IMR-90 (cell line): ENCODE data around the gene STRADA. TPM values are rescaled to one million over a fixed set of nuclear protein-coding genes. Genes with fewer than 3 reads are reported as not detected.

Source experiments
- ATAC-seq: fragments of 200-7000 bp; cut with Tn5 transposase; 2 replicates; pipeline ENCODE4 v1.9.1; 2020; ENCODE audit warnings: low read depth, mild to moderate bottlenecking, moderate library complexity
- BruUV-seq: library from RNA; stranded (reverse); fragments of 400-500 nt; replicated peaks from 2 replicates; lab custom pipeline; 2021; lab: Mats Ljungman, UMichigan
- CTCF ChIA-PET: fragments of 300-600 bp; formaldehyde crosslinking; extraction: SDS; loops from one replicate; lab custom pipeline; 2021; ENCODE audit warnings: antibody characterized with exemption; lab: Yijun Ruan, JAX
- POLR2A ChIA-PET: fragments of 300-600 bp; sonication (Branson Sonifier 250); formaldehyde crosslinking; loops from one replicate; lab custom pipeline; 2022; ENCODE audit warnings: antibody characterized with exemption; ENCODE audit not compliant: unreplicated experiment; lab: Charles Lee
- DNase-seq: peaks from one replicate; pipeline ENCODE4 v3.0.0; 2013
- H2AFZ ChIP-seq: replicated peaks from 2 replicates; pipeline ENCODE3; 2013; ENCODE audit warnings: low read length, mild to moderate bottlenecking; ENCODE audit not compliant: poor library complexity
- H2AK5ac ChIP-seq: 2 replicates; pipeline ENCODE4 v1.6.1; 2013; ENCODE audit warnings: low read depth, low read length, inconsistent platforms
- H2AK9ac ChIP-seq: replicated peaks from 2 replicates; pipeline ENCODE3; 2013; ENCODE audit warnings: mild to moderate bottlenecking, low read depth, low read length, moderate library complexity; ENCODE audit not compliant: poor library complexity
- H2BK120ac ChIP-seq: 2 replicates; pipeline ENCODE4 v1.6.1; 2013; ENCODE audit warnings: low read depth, low read length, inconsistent platforms
- H2BK15ac ChIP-seq: 3 replicates; pipeline ENCODE4 v1.6.1; 2013; ENCODE audit warnings: low read depth, low read length, inconsistent platforms
- H2BK20ac ChIP-seq: 2 replicates; pipeline ENCODE4 v1.6.1; 2013; ENCODE audit warnings: low read depth, mild to moderate bottlenecking, inconsistent platforms, low read length, moderate library complexity
- H2BK5ac ChIP-seq: 2 replicates; pipeline ENCODE4 v1.6.1; 2013; ENCODE audit warnings: mild to moderate bottlenecking, low read depth, low read length, inconsistent platforms; ENCODE audit not compliant: poor library complexity, severe bottlenecking
- H3K14ac ChIP-seq: replicated peaks from 2 replicates; pipeline ENCODE4 v1.6.1; 2013; ENCODE audit warnings: low read depth, low read length, inconsistent platforms
- H3K18ac ChIP-seq: 2 replicates; pipeline ENCODE4 v1.6.1; 2013; ENCODE audit warnings: low read depth, low read length, control low read depth
- H3K23ac ChIP-seq: 2 replicates; pipeline ENCODE4 v1.6.1; 2013; ENCODE audit warnings: low read depth, low read length, inconsistent platforms
- H3K27ac ChIP-seq: 2 replicates; pipeline ENCODE4 v1.5.1; 2013; ENCODE audit warnings: mild to moderate bottlenecking, control low read depth, low read length; ENCODE audit not compliant: insufficient read depth
- H3K27me3 ChIP-seq: 2 replicates; pipeline ENCODE4 v1.6.1; 2013; ENCODE audit warnings: low read length; ENCODE audit not compliant: control insufficient read depth, insufficient read depth
- H3K36me3 ChIP-seq: 2 replicates; pipeline ENCODE4 v1.6.1; 2013; ENCODE audit warnings: low read length, mixed read lengths; ENCODE audit not compliant: control insufficient read depth, insufficient read depth
- H3K4ac ChIP-seq: 2 replicates; pipeline ENCODE4 v1.6.1; 2013; ENCODE audit warnings: low read depth, low read length, inconsistent platforms
- H3K4me1 ChIP-seq: 2 replicates; pipeline ENCODE4 v1.6.1; 2013; ENCODE audit warnings: low read length, mixed read lengths; ENCODE audit not compliant: control insufficient read depth, insufficient read depth
- H3K4me2 ChIP-seq: 2 replicates; pipeline ENCODE4 v1.6.1; 2013; ENCODE audit warnings: low read depth, mild to moderate bottlenecking, control low read depth, low read length, moderate library complexity
- H3K4me3 ChIP-seq: 2 replicates; pipeline ENCODE4 v1.5.1; 2013; ENCODE audit warnings: low read depth, mild to moderate bottlenecking, control low read depth, low read length, moderate library complexity; ENCODE audit not compliant: insufficient read depth
- H3K56ac ChIP-seq: 2 replicates; pipeline ENCODE4 v1.6.1; 2013; ENCODE audit warnings: low read length, inconsistent platforms; ENCODE audit not compliant: insufficient read depth; ENCODE audit errors: extremely low read depth
- H3K79me1 ChIP-seq, 2 experiments: 2 replicates each; pipeline ENCODE4 v1.6.1; 2013; ENCODE audit warnings: low read length in 2 of 2, inconsistent platforms in 1 of 2, low read depth in 1 of 2
- H3K9ac ChIP-seq: 2 replicates; pipeline ENCODE4 v1.6.1; 2013; ENCODE audit warnings: low read depth, low read length, control low read depth
- H3K9me1 ChIP-seq: 2 replicates; pipeline ENCODE4 v1.6.1; 2013; ENCODE audit warnings: low read length, inconsistent platforms; ENCODE audit not compliant: insufficient read depth
- H3K9me3 ChIP-seq: 2 replicates; pipeline ENCODE4 v1.6.1; 2013; ENCODE audit warnings: low read length; ENCODE audit not compliant: control insufficient read depth, insufficient read depth
- H4K20me1 ChIP-seq: 2 replicates; pipeline ENCODE4 v1.6.1; 2013; ENCODE audit warnings: low read length, inconsistent platforms; ENCODE audit not compliant: insufficient read depth
- H4K5ac ChIP-seq: 2 replicates; pipeline ENCODE4 v1.6.1; 2013; ENCODE audit warnings: mild to moderate bottlenecking, low read depth, low read length, control low read depth
- H4K8ac ChIP-seq, 2 experiments: 2 replicates each; pipeline ENCODE4 v1.6.1; 2013; ENCODE audit warnings: low read depth in 2 of 2, low read length in 2 of 2, control low read depth in 1 of 2, inconsistent platforms in 1 of 2
- H4K91ac ChIP-seq: 2 replicates; pipeline ENCODE4 v1.6.1; 2013; ENCODE audit warnings: low read depth, low read length, inconsistent platforms; ENCODE audit not compliant: insufficient read depth
- BHLHE40 ChIP-seq: fragments of 150-350 bp; IDR thresholded peaks from 2 replicates; pipeline ENCODE4 v1.6.1; 2016; ENCODE audit warnings: mild to moderate bottlenecking, low read depth, low read length
- CEBPB ChIP-seq: IDR thresholded peaks from 2 replicates; pipeline ENCODE4 v1.6.1; 2012; ENCODE audit warnings: low read depth, low read length, improper control_type of control experiment
- CHD1 ChIP-seq: IDR thresholded peaks from 2 replicates; pipeline ENCODE4 v1.6.1; 2012; ENCODE audit warnings: low read depth, low read length, improper control_type of control experiment
- FOS ChIP-seq: fragments of 150-350 bp; IDR thresholded peaks from 2 replicates; pipeline ENCODE4 v1.6.1; 2016; ENCODE audit warnings: low read depth, low read length
- MAFK ChIP-seq: IDR thresholded peaks from 2 replicates; pipeline ENCODE4 v1.6.1; 2012; ENCODE audit warnings: low read depth, low read length, improper control_type of control experiment
- MAZ ChIP-seq: IDR thresholded peaks from 2 replicates; pipeline ENCODE4 v1.6.1; 2012; ENCODE audit warnings: low read depth, mild to moderate bottlenecking, low read length, improper control_type of control experiment, moderate library complexity, borderline replicate concordance
- MXI1 ChIP-seq: IDR thresholded peaks from 2 replicates; pipeline ENCODE4 v1.6.1; 2012; ENCODE audit warnings: low read depth, mild to moderate bottlenecking, low read length, moderate library complexity, borderline replicate concordance
- NFE2L2 ChIP-seq: fragments of 150-350 bp; IDR thresholded peaks from 2 replicates; pipeline ENCODE4 v1.6.1; 2016; ENCODE audit warnings: low read depth, mild to moderate bottlenecking, low read length
- POLR2A ChIP-seq: IDR thresholded peaks from 2 replicates; pipeline ENCODE4 v1.6.1; 2012; ENCODE audit warnings: mild to moderate bottlenecking, low read depth, low read length
- RAD21 ChIP-seq: IDR thresholded peaks from 2 replicates; pipeline ENCODE4 v1.6.1; 2012; ENCODE audit warnings: low read length, improper control_type of control experiment
- RCOR1 ChIP-seq: IDR thresholded peaks from 2 replicates; pipeline ENCODE4 v1.6.1; 2012; ENCODE audit warnings: mild to moderate bottlenecking, low read length, improper control_type of control experiment; ENCODE audit not compliant: insufficient replicate concordance
- RFX5 ChIP-seq: IDR thresholded peaks from 2 replicates; pipeline ENCODE4 v1.8.0; 2012; ENCODE audit warnings: low read depth, mild to moderate bottlenecking, low read length, moderate library complexity
- SMC3 ChIP-seq: fragments of 150-350 bp; IDR thresholded peaks from 2 replicates; pipeline ENCODE4 v1.6.1; 2016; ENCODE audit warnings: low read depth, mild to moderate bottlenecking, antibody characterized with exemption, low read length, moderate library complexity
- WGBS, 2 experiments: methylation state at CpG; one replicate each; pipeline versions ENCODE4 v1.1.5 to v1.1.7; 2013; ENCODE audit warnings: missing lambda C conversion rate in 2 of 2; ENCODE audit not compliant: insufficient read length in 1 of 2; ENCODE audit errors: extremely low coverage in 2 of 2; 5-methylcytosine and 5-hydroxymethylcytosine counted together
- dilution Hi-C: fragments of 300-500 bp; cut with HindIII; formaldehyde crosslinking; loops from one replicate; pipeline ENCODE4 v1.14.3; 2018; ENCODE audit warnings: low sequenced_read_pairs; ENCODE audit not compliant: unreplicated experiment
- in situ Hi-C: fragments of 300-500 bp; cut with MboI; formaldehyde crosslinking; loops from 3 replicates; pipeline ENCODE4 v1.14.3; 2019; ENCODE audit warnings: low sequenced_read_pairs, inconsistent platforms, mixed read lengths
- intact Hi-C: fragments of 100-400 bp; cut with micrococcal nuclease; formaldehyde crosslinking; loops from 2 replicates; pipeline ENCODE4 v1.10.0; 2022
- polyA plus RNA-seq, 3 experiments: library from polyadenylated mRNA; depleted of rRNA; stranded (reverse); fragments of >200 nt; gene quantifications; 2 replicates each; pipeline ENCODE4 v1.2.3, GENCODE V29; 2012; ENCODE audit warnings: low replicate concordance in 1 of 3
- total RNA-seq: library from RNA; depleted of rRNA; stranded (reverse); fragments of >200 nt; gene quantifications from 2 replicates; pipeline ENCODE4 v1.2.3, GENCODE V29; 2012
- TF ChIP-seq, protein P1 (sequence below): conservative IDR thresholded peaks from 2 replicates; pipeline ENCODE4 v1.5.1; 2012; ENCODE audit warnings: mild to moderate bottlenecking, low read depth, low read length, improper control_type of control experiment
- TF ChIP-seq, protein P2 (sequence below): fragments of 150-350 bp; IDR thresholded peaks from 2 replicates; pipeline ENCODE4 v1.6.1; 2016; ENCODE audit warnings: low read depth, mild to moderate bottlenecking, low read length, moderate library complexity, borderline replicate concordance

Gene STRADA
- total and polyA plus RNA-seq, 2 of the 4 experiments (the other 2 are of a cell fraction), result 19.9 to 30.9 TPM

DNA sequence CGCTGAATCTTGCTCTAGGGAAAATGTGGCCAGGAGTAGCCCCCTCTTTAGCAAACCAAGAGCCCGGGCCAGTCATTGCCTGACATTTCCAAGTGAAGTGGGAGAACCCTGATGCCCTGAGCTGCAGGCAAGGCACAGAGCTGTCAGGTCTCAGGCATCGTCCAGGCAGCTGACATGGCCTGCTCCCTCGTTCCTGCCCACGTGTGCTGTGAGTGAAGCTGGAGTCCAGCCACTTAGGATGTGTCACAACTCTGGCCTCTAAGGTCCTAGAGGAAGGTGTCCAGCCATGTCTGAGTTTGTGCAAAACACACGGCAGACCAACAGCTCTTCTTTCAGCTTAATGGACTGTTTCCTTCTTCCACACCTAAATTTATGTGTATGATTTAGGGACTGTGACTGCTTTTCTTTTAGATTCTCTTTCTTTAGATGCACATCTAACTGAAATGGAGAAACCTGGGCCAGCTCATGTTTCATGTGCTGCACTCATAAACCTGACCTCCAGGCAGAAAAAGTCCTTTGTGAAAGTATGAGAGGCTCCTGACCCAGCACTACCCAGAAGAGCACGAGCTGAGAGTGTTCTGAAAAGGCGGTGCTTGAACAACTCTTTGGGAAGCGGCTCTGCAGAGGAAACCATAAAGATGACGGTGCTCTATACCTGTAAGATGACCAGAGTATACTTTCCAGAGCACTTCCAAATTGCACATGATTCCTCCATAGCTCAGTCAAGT, 26.9 kb downstream of the STRADA start (continued):
- TF ChIP-seq CEBPB, result peak; percentile 60

DNA sequence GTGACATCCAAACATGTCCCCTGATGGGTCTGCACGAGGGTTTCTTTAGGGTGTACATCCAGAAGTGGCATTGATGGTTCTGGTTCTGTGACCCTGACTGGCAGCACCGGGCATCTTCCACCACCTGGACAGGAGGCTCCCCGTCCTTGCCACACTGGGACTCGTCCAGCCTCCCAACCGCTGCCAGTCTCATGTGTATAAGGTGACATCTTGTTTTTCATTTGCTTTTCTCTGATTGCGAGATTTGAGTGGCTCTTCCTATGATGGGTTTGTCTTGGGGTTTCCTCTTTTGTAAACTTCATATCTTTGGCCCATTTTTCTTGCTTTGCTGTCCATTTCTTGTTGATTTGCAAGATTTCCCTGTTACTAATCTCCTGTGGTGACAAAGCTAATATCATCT, 32.5 kb downstream of the STRADA start:
- Histone ChIP-seq H2AK5ac (no peak overlapping the region), H3K56ac (no peak overlapping the region), H4K20me1 (no peaks in the 10 kb centered on the region; the same call in 1 of the 2 replicates), H3K9me3 (no peaks in the 10 kb centered on the region), H3K27ac (no peak overlapping the region), H2BK20ac (no peak overlapping the region), H3K79me1 (no peaks in the 10 kb centered on the region; a peak in 1 of 4 replicates), H2BK15ac (no peak overlapping the region), H3K14ac (no peak overlapping the region), H3K4ac (no peak overlapping the region), H3K18ac (no peak overlapping the region), H2AFZ (no peak overlapping the region), H2BK5ac (no peak overlapping the region), H2AK9ac (no peak overlapping the region), H3K4me1 (no peaks in the 10 kb centered on the region), H3K36me3 (peaks cover 46% of the 10 kb centered on the region), H3K27me3 (no peaks in the 10 kb centered on the region), H4K91ac (no peak overlapping the region), H3K4me2 (no peak overlapping the region), H4K5ac (no peak overlapping the region), H2BK120ac (no peak overlapping the region), H3K23ac (no peak overlapping the region), H4K8ac (no peak overlapping the region), H3K4me3 (no peak overlapping the region), H3K9ac (no peak overlapping the region), H3K9me1 (peaks cover 4% of the 10 kb centered on the region; the same call in 1 of the 2 replicates)
- intact Hi-C loops (no loop called here), dilution Hi-C loops (no loop called here), in situ Hi-C loops (no loop called here)
- DNase-seq (no peak), ATAC-seq (no peak)
- ChIA-PET CTCF (no interaction called here), POLR2A (no interaction called here)
- no CpG with 5 or more reads among the region's 6 CpGs for WGBS, 2 experiments
- BruUV-seq, result no TSS peak
- TF ChIP-seq CEBPB (no peak), BHLHE40 (no peak), FOS (no peak), MAZ (no peak), POLR2A (no peak), CHD1 (no peak), MXI1 (no peak), NFE2L2 (no peak), SMC3 (no peak), RFX5 (no peak), RCOR1 (no peak), RAD21 (no peak), MAFK (no peak)
- TF ChIP-seq, protein P1, sequence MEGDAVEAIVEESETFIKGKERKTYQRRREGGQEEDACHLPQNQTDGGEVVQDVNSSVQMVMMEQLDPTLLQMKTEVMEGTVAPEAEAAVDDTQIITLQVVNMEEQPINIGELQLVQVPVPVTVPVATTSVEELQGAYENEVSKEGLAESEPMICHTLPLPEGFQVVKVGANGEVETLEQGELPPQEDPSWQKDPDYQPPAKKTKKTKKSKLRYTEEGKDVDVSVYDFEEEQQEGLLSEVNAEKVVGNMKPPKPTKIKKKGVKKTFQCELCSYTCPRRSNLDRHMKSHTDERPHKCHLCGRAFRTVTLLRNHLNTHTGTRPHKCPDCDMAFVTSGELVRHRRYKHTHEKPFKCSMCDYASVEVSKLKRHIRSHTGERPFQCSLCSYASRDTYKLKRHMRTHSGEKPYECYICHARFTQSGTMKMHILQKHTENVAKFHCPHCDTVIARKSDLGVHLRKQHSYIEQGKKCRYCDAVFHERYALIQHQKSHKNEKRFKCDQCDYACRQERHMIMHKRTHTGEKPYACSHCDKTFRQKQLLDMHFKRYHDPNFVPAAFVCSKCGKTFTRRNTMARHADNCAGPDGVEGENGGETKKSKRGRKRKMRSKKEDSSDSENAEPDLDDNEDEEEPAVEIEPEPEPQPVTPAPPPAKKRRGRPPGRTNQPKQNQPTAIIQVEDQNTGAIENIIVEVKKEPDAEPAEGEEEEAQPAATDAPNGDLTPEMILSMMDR, result no peak
- TF ChIP-seq, protein P2, sequence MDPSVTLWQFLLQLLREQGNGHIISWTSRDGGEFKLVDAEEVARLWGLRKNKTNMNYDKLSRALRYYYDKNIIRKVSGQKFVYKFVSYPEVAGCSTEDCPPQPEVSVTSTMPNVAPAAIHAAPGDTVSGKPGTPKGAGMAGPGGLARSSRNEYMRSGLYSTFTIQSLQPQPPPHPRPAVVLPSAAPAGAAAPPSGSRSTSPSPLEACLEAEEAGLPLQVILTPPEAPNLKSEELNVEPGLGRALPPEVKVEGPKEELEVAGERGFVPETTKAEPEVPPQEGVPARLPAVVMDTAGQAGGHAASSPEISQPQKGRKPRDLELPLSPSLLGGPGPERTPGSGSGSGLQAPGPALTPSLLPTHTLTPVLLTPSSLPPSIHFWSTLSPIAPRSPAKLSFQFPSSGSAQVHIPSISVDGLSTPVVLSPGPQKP, result no peak
